WI38 (cell line): ENCODE data around the gene REV1.

Source experiments
- H3K4me3 ChIP-seq: 2 replicates; pipeline ENCODE4 v1.5.1; 2011; ENCODE audit warnings: low read depth, mild to moderate bottlenecking, control low read depth, low read length
- TF ChIP-seq, protein P1 (sequence below): IDR thresholded peaks from 2 replicates; pipeline ENCODE4 v1.5.1; 2012; ENCODE audit warnings: low read depth, mild to moderate bottlenecking, control low read depth, low read length

Gene REV1

GRCh38 chr2:99485411-99485810 lies 4.4 kb downstream of the REV1 start:
- H3K4me3 ChIP-seq = no peak overlapping the region
- TF ChIP-seq, protein P1, sequence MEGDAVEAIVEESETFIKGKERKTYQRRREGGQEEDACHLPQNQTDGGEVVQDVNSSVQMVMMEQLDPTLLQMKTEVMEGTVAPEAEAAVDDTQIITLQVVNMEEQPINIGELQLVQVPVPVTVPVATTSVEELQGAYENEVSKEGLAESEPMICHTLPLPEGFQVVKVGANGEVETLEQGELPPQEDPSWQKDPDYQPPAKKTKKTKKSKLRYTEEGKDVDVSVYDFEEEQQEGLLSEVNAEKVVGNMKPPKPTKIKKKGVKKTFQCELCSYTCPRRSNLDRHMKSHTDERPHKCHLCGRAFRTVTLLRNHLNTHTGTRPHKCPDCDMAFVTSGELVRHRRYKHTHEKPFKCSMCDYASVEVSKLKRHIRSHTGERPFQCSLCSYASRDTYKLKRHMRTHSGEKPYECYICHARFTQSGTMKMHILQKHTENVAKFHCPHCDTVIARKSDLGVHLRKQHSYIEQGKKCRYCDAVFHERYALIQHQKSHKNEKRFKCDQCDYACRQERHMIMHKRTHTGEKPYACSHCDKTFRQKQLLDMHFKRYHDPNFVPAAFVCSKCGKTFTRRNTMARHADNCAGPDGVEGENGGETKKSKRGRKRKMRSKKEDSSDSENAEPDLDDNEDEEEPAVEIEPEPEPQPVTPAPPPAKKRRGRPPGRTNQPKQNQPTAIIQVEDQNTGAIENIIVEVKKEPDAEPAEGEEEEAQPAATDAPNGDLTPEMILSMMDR = no peak

DNA sequence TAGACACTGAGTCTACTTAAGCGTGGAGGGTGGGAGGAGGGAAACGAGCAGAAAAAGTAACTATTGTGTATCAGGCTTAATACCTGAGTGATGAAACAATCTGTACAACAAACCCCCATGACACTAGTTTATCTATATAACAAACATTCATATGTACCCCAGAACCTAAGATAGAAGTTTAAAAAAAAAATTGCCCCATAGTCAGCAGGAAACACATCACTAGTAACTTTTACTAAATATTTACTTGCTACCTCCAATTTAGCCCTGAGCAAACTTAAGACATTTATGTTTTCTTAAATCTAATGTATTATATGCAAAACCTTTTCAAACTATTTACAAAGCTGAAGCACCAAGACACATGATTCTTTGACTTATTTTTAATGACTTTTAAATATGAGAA lies 5.6 kb downstream of the REV1 start:
- TF ChIP-seq, protein P1 = no peak
- no peak overlapping the region for H3K4me3 ChIP-seq

GRCh38 chr2:99481941-99482340 lies 7.9 kb downstream of the REV1 start:
- TF ChIP-seq, protein P1 = no peak
- H3K4me3 ChIP-seq = no peak overlapping the region

GRCh38 chr2:99481527-99481926 lies 8.3 kb downstream of the REV1 start:
- no peak overlapping the region for H3K4me3 ChIP-seq
- TF ChIP-seq, protein P1 = no peak

GRCh38 chr2:99480390-99480789 lies 9.4 kb downstream of the REV1 start:
- TF ChIP-seq, protein P1 = no peak

GRCh38 chr2:99478632-99479031 lies 11.2 kb downstream of the REV1 start:
- TF ChIP-seq, protein P1 = no peak

More at GRCh38 chr2:99480390-99480789, 9.4 kb downstream of the REV1 start:
- no peak overlapping the region for H3K4me3 ChIP-seq

GRCh38 chr2:99477054-99477453 lies 12.8 kb downstream of the REV1 start:
- TF ChIP-seq, protein P1 = no peak
- no peak overlapping the region for H3K4me3 ChIP-seq

More at GRCh38 chr2:99478632-99479031, 11.2 kb downstream of the REV1 start:
- no peak overlapping the region for H3K4me3 ChIP-seq
